Measurements from ENCODE around the gene POLE3.
"Not testable (repeated sequence)": the region's sequence is repeated elsewhere in the genome, so short reads cannot be mapped to it uniquely, and the experiment has no call there.

Gene POLE3

DNA sequence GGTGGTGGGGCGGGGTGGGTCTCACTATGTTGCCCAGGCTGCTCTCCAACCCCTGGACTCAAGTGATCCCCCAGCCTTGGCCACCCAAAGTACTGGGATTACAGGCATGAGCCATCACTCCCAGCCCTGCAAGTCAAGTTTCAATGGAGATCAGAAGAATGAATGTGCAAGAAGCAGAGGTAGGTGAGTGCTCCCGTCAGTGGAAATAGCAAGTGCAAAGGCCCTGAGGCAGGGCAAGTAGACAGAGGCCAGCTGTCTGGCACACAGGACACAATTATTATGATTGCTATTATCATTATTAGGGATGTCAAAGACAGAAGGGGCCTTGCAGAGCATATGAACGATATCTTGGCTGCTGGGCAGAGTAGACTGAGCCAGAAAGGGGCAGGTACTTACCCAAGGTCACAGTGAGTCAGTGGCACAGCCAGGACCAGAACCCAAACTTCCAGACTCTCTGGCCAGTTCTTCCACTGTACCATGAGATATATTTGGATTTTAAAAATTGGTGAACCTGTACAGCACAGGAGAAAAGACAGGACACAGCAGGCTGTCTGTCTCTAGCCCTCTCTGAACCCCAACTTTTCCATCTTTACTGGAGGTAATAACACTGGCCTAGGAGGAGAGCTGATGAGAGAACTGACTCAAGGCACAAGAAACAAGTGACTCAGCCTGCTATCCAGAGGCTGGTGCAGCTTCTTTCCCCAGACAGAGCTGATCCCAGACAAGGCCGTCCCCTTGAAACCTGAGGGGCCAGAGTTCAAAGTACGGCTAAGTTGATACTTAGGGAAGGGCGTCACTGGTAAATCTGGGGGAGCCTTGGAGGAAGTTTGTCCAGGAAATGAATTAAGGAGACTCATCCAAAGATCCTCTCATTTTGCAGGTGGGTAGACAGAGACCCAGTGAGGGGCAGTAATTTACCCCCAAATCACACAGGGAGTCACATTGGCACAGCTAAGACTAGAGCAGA, 35.1 kb downstream of the POLE3 start:
- DNase-seq = no peak

DNA sequence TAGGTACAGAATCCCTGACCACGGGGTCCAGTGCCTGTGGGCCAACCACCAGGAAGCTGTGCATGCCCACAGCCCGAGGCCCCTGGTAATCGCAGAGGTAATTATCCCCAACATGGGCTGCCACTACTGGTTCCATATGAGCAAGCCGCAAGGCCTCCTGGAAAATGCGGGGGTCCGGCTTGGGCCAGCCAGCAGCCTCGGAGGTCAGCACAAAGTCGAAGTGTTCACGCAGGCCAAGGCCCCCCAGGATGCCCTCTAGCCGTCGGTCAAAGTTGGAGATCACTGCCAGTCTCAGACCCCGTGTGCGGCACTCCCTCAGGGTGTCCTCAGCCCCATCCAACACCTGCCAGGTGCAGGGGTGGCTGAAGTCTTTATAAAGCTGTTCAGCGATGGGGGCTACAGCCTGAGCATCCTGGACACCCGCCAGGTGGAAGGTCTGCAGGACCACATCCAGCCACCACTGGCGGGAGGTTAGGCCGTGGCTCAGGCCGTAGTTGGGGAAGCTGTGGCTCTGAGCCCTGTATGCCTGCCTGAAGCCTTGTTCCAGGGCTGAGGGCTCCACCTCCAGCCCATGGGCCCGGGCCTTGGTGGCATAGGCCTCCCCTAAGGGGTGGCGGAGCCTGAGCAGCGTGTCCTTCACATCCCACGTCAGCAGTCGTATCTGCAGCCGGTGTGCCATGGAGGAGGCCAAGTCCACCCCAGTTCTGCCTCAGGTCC, 36.6 kb downstream of the POLE3 start:
- no peak for DNase-seq

GRCh38 chr9:113373256-113373655, 37.2 kb downstream of the POLE3 start:
- no peak for DNase-seq

GRCh38 chr9:113372059-113372458, 38.4 kb downstream of the POLE3 start:
- no peak for DNase-seq

DNA sequence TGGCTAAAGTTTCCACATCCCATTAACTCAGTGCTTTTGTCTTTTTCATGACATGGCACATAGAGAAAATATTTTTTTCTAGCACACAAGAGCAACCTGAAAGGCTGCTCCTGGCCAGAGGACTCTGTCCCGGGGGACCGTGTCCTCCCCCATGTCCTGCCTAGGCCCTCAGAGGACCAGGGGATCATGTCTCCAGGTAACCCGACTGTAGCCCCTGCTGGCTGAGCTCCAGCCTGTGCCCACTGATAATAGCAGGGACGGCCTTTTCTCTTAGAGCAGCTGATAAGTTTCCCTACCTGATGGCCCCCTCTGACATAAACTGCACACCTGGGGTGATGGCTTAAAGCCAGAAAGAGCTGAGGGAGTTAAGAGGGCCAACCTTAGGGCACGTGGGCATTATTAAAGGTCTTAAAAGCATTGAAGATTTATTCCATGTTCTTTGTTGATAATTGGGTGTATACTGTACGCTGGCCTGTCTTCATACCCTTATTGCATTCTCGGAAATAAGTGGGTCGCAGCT, 39.6 kb downstream of the POLE3 start:
- DNase-seq = no peak

GRCh38 chr9:113369855-113370140, 40.7 kb downstream of the POLE3 start:
- no peak for DNase-seq

DNA sequence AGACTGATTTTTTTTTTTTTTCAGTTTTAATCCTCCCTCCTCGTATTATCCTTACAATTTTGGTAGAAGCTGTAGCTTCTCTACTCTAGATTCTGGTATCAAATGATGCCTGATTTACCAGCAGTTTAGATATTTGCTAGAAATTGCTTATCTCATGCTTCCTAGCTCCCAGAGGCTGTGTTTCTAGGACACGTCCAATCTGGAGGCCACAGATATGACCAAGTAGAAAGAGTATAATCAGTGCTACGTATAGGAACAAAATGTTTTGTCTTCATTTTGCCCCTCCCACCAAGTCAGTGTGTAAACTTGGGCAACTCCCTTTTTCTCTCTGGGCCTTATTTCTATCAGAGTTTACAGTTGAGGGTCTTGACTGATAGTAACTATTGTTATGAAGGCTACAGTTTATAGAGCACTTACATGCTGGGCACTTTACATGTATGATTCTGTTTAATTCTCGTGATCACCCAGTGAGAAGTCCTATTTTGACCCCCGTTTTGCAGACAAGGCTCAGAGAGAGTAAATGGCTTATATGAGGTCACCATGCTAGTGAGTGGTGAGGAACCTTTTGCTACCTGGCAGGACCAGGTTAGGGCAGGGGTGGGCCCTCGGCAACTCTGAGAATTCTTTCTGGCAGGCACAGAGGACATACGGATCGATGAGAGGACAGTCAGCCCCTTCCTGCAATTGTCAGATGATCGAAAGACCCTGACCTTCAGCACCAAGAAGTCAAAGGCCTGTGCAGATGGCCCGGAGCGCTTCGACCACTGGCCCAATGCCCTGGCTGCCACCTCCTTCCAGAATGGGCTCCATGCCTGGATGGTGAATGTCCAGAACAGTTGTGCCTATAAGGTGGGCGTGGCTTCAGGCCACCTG, 41.3 kb downstream of the POLE3 start:
- no peak for DNase-seq

- no peak for DNase-seq
These were observed 42.0 kb downstream of the POLE3 start for GRCh38 chr9:113368348-113368981.

GRCh38 chr9:113365652-113366051, 44.8 kb downstream of the POLE3 start:
- not testable (repeated sequence) for DNase-seq

DNA sequence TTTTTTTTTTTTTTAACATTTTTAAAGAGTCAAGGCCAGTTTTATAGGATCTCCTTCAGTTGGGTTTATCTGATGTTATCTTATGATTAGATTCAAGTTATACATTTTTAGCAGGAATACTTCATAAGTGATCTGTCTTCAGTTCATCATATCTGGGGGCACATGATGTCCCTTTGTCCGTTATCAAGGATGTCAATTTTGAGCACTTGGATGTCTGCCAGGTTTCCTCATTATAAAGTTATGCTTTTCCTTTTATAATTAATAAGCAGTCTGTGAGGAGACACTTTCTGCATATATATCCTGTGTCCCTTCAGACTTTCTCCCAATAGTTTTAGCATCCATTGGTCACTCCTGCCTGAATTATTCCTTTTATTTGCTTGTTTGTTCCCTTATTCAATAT, 45.5 kb downstream of the POLE3 start:
- DNase-seq = no peak

DNA sequence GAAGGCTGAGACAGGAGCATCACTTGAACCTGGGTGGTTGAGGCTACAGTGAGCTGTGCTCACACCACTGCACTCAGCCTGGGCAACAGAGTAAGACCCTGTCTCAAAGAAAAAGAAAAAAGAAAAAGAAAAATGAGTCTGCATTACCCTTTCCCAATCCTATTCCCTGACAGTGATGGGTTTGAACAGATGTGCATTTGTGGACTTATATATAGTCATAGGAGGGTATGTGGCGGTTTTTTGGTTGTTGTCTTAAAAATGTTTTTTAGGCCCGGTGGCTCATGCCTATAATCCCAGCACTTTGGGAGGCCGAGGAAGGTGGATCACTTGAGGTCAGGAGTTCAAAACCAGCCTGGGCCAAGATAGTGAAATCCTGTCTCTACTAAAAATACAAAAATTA, 47.1 kb downstream of the POLE3 start:
- DNase-seq = no peak

GRCh38 chr9:113361304-113362018, 49.0 kb downstream of the POLE3 start:
- peak; percentile 14 to 17 for DNase-seq

DNA sequence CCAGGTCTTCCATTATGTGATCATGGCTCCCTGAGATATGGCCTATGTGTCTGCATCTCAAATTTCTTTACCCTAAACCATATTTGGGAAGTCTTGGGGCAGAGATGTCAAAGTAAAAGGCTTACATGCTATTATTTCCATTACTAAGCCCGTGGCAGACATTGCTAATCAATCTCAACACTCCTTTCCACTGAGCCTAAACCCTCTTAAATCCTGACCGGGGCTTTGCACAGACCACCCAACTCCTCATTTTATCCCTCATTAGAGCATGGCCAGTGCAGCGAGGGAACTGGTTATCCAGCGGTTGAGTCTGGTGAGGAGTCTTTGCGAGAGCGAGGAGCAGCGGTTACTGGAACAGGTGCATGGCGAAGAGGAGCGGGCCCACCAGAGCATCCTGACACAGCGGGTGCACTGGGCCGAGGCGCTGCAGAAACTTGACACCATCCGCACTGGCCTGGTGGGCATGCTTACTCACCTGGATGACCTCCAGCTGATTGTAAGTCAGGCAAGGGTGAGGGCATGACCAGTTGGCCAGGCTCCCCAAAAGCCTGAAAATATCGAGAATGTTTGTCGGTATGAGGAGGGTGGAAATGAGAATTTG, 50.1 kb downstream of the POLE3 start:
- DNase-seq = no peak

- DNase-seq = no peak
These were observed 51.1 kb downstream of the POLE3 start for GRCh38 chr9:113359385-113359784.

All from SHP77 (cell line).